Embryonic facial prominence (tissue), 1 donor: Measurements from ENCODE around the gene FEN1.

Experiments
- DNase-seq: peaks from one replicate; pipeline ENCODE4 v3.0.0-alpha.2; 2016; ENCODE audit errors: extremely low spot score

FEN1 gene

DNA sequence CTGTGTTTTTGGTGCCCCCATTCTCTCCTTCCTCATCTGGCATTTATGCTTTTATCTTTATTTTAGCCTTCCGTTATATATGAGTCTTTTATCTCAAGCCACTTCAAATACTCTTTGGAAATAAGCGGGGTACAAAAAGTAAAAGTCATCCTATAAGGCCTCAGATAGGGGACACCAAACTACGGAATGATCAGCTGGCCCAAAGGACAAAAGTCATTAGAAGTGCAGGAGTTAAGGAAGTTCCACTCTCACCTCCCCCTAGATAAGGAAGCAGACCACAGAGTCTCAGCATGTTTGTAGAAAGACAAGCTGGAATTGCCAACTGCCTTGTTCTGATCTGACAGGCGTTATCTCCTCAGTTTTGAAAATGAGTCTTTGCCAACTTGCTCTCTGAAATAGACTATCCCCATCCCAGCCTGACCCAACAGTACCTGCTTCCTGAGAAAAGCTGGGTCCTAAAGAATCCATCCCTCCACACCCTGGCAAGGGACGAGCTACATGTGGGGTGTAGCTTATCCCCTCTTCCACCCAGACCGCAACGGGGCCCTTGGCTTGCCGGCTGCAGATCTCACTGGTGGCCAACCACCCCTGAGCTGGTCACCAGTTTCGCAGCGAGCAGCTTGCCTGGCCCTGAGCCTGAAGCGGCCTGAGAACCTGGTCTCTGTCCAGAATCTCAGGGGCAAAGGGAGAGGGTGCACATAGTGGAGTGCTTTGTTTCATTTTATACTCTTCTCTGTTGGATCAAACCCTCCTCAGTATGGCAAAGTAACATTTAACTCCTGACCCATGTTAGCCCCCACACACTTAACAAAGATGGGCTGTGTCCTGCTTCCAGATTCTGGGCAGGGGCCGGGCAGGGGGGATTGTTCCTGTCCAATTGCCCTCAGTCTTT lies 49.2 kb downstream of the FEN1 start:
- DNase-seq = no peak

DNA sequence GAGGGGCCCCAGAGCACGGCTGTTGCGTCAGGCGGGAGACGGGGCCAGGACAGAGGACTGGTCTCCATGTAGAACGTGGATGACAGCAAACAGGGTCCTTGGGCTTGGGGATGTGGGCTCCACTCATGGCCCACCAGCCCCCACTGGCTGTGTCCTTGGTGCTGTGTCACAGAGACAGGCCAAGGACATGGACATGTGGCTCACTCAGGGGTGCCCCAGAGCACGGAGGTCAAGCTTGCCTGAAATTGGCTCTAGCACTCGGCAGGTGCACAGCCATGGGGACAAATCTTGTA lies 49.8 kb downstream of the FEN1 start:
- DNase-seq = no peak

DNA sequence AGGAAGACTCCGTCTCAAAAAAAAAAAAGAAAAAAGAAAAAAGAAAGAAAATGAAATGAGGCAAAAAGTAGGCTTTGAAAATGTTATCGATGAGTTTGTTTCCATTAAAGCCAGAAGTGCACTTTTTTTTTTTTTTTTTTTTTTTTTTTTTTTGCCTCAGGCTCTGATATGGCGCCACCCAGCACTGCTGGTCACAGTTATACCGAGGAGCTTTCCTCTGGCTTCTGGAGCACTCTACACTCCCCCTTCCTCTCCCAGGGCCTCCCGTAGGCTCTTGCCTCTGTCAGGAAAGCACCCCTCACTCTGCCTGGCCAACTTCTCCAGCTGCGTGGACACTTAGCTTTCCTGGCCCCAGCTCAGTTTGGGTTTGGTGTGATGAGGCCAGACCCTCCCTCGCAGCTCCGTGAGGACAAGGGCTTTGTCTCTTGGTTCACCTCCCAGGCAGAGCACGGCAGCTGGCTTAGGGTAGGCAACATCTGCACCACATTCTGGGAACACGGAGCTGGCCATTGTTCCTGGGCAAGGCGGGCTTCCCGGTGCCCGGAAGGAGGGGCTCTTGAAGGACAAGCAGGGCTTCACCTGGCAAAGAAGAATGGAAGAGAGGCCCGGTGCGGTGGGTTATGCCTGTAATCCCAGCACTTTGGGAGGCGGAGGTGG lies 52.3 kb downstream of the FEN1 start:
- DNase-seq = no peak

DNA sequence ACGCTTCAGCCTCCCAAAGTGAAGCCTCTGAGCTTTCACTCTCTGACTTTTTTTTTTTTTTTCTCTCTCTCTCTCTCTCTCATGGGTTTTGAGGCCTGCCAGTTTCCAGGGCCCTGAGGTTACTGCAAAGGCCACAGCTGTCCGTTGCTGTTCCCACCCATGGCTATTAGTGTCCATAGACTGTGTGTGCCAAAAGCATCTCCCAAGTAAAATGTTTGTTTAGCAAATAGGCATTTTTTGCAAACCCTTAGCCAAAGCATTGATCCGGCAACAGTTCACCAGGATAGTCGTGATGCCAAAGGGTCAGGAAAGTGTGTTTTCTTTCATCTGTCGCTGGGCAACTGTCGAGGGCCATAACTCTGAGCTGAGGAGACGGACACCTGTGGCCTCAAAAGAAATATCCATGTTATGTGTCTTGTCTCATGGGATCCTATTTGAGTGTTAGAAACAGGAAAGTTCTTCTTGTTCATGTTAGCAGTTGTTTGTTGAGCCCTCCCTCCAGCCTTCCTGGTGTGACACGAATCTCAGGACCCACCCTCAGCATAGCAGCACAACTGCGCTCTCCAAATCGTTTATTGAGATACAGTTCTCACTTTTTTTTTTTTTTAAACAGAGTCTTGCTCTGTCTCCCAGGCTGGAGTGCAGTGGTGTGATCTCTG lies 53.8 kb downstream of the FEN1 start:
- DNase-seq = no peak
